ENCODE measurements around the gene PRKCA. TPM values are rescaled to one million over a fixed set of nuclear protein-coding genes. Genes with fewer than 3 reads are reported as not detected.
A peak's percentile ranks its signal among the peaks of the same experiment; 100 is the strongest.

PRKCA gene
- total RNA-seq, 1 experiment from 2014 or later: 20.7 TPM

DNA sequence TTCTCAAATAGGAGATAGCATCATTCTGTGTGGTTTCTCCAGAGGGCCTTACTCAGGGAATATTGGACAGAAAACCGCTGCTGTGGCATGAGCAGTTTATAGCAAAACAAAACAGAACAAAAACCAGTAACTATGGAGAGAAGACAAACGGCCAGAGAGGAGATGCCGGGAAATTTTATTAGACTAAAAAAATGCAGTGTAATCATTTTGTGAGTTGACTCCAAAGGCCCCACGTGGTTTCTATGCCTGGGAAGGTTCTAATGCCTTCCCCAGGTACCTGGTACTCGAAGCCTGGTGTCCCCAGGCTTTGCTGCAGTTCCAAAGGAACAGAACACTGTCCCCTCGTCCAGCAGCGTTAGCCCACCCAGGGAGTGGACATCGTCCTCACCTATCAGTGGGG is 519.6 kb downstream of the PRKCA start:
- Mint-ChIP-seq H3K4me3 (ENCODE audit: unreplicated experiment) (no peak overlapping the region), H3K27me3 (ENCODE audit: insufficient read depth, unreplicated experiment) (no peaks in the 10 kb centered on the region), H3K4me1 (ENCODE audit: insufficient read depth, unreplicated experiment) (no peaks in the 10 kb centered on the region), H3K36me3 (ENCODE audit: insufficient read depth, unreplicated experiment) (no peaks in the 10 kb centered on the region), H3K27ac (ENCODE audit: low read depth, unreplicated experiment) (no peak overlapping the region), H3K9me3 (ENCODE audit: unreplicated experiment) (no peaks in the 10 kb centered on the region)
- CTCF ChIA-PET: no interaction called here
- intact Hi-C loops (cut with micrococcal nuclease): no loop called here
- BruUV-seq (replicated peaks): no TSS peak
- POLR2A ChIA-PET: no interaction called here
- TF ChIP-seq, protein P1, sequence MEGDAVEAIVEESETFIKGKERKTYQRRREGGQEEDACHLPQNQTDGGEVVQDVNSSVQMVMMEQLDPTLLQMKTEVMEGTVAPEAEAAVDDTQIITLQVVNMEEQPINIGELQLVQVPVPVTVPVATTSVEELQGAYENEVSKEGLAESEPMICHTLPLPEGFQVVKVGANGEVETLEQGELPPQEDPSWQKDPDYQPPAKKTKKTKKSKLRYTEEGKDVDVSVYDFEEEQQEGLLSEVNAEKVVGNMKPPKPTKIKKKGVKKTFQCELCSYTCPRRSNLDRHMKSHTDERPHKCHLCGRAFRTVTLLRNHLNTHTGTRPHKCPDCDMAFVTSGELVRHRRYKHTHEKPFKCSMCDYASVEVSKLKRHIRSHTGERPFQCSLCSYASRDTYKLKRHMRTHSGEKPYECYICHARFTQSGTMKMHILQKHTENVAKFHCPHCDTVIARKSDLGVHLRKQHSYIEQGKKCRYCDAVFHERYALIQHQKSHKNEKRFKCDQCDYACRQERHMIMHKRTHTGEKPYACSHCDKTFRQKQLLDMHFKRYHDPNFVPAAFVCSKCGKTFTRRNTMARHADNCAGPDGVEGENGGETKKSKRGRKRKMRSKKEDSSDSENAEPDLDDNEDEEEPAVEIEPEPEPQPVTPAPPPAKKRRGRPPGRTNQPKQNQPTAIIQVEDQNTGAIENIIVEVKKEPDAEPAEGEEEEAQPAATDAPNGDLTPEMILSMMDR (IDR thresholded peaks at IDR 0.05; ENCODE audit: unreplicated experiment): no peak
- no peak for DNase-seq (ENCODE audit: unreplicated experiment)

GRCh38 chr17:66826856-66827255 is 524.4 kb downstream of the PRKCA start:
- BruUV-seq (replicated peaks): no TSS peak
- Mint-ChIP-seq H3K27me3 (ENCODE audit: insufficient read depth, unreplicated experiment) (peaks cover 33% of the 10 kb centered on the region), H3K36me3 (ENCODE audit: insufficient read depth, unreplicated experiment) (no peaks in the 10 kb centered on the region), H3K4me3 (ENCODE audit: unreplicated experiment) (no peak overlapping the region), H3K4me1 (ENCODE audit: insufficient read depth, unreplicated experiment) (no peaks in the 10 kb centered on the region), H3K27ac (ENCODE audit: low read depth, unreplicated experiment) (no peak overlapping the region), H3K9me3 (ENCODE audit: unreplicated experiment) (no peaks in the 10 kb centered on the region)
- CTCF ChIA-PET: no interaction called here
- POLR2A ChIA-PET: no interaction called here
- no peak for DNase-seq (ENCODE audit: unreplicated experiment)
- TF ChIP-seq, protein P1 (IDR thresholded peaks at IDR 0.05; ENCODE audit: unreplicated experiment): no peak
- intact Hi-C loops (cut with micrococcal nuclease): no loop called here

GRCh38 chr17:66829386-66829864 is 527.0 kb downstream of the PRKCA start:
- ChIA-PET CTCF (interaction anchor here (0.6 kb wide), 1 partner anchor 9 kb away, joined by 5 read pairs; no protein-coding TSS in a partner anchor), POLR2A (interaction anchor here (0.7 kb wide), 1 partner anchor 42 kb away, joined by 3 read pairs; no protein-coding TSS in a partner anchor)
- no peaks in the 10 kb centered on the region for H3K4me1 Mint-ChIP-seq (ENCODE audit: insufficient read depth, unreplicated experiment)
- TF ChIP-seq, protein P1 (IDR thresholded peaks at IDR 0.05; ENCODE audit: unreplicated experiment): no peak
- H3K27ac Mint-ChIP-seq (ENCODE audit: low read depth, unreplicated experiment): no peak overlapping the region
- H3K4me3 Mint-ChIP-seq (ENCODE audit: unreplicated experiment): no peak overlapping the region
- intact Hi-C loops (cut with micrococcal nuclease): no loop called here
- BruUV-seq (replicated peaks): no TSS peak
- no peaks in the 10 kb centered on the region for H3K9me3 Mint-ChIP-seq (ENCODE audit: unreplicated experiment)
- peak; percentile 35 for DNase-seq (ENCODE audit: unreplicated experiment)
- H3K36me3 Mint-ChIP-seq (ENCODE audit: insufficient read depth, unreplicated experiment): no peaks in the 10 kb centered on the region
- H3K27me3 Mint-ChIP-seq (ENCODE audit: insufficient read depth, unreplicated experiment): peaks cover 37% of the 10 kb centered on the region

- Mint-ChIP-seq H3K4me3 (ENCODE audit: unreplicated experiment) (no peak overlapping the region), H3K9me3 (ENCODE audit: unreplicated experiment) (no peaks in the 10 kb centered on the region), H3K36me3 (ENCODE audit: insufficient read depth, unreplicated experiment) (no peaks in the 10 kb centered on the region), H3K27ac (ENCODE audit: low read depth, unreplicated experiment) (no peak overlapping the region), H3K27me3 (ENCODE audit: insufficient read depth, unreplicated experiment) (peaks cover 37% of the 10 kb centered on the region), H3K4me1 (ENCODE audit: insufficient read depth, unreplicated experiment) (no peaks in the 10 kb centered on the region)
- BruUV-seq (replicated peaks): no TSS peak
- ChIA-PET POLR2A (interaction anchor here (0.7 kb wide), 1 partner anchor 43 kb away, joined by 3 read pairs; no protein-coding TSS in a partner anchor), CTCF (interaction anchor here (0.6 kb wide), 1 partner anchor 9 kb away, joined by 5 read pairs; no protein-coding TSS in a partner anchor)
- TF ChIP-seq, protein P1 (IDR thresholded peaks at IDR 0.05; ENCODE audit: unreplicated experiment): no peak
- no peak for DNase-seq (ENCODE audit: unreplicated experiment)
- intact Hi-C loops (cut with micrococcal nuclease): no loop called here
Measured at GRCh38 chr17:66829883-66830282, 527.5 kb downstream of the PRKCA start.

Data from MCF 10A (cell line).